Gastroesophageal sphincter (tissue), 3 donors: ENCODE data around the gene BCL11A.

Source experiments
- EP300 ChIP-seq: sonication (generic); formaldehyde crosslinking; IDR thresholded peaks from one replicate; pipeline ENCODE4 v1.6.1; 2017; ENCODE audit warnings: antibody characterized with exemption, mild to moderate bottlenecking
- POLR2A ChIP-seq, 2 donors: fragments of 450-650 bp; IDR thresholded peaks; one replicate each; pipeline ENCODE4 v1.6.1; 2017; ENCODE audit warnings: antibody characterized with exemption in 2 of 2, mild to moderate bottlenecking in 2 of 2, moderate library complexity in 1 of 2
- TF ChIP-seq, protein P1 (sequence below), 4 experiments: fragments of 200-600 bp in 2 of 4; fragments of 450-650 bp in 2 of 4; sonication (generic) in 1 of 4; IDR thresholded peaks; one replicate each; pipeline ENCODE4 v1.5.1; 2017 to 2019; ENCODE audit warnings: antibody characterized with exemption in 4 of 4, mild to moderate bottlenecking in 2 of 4, moderate library complexity in 2 of 4

GRCh38 chr2:60516383-60516811, 37.1 kb downstream of the BCL11A start:
- TF ChIP-seq, protein P1, sequence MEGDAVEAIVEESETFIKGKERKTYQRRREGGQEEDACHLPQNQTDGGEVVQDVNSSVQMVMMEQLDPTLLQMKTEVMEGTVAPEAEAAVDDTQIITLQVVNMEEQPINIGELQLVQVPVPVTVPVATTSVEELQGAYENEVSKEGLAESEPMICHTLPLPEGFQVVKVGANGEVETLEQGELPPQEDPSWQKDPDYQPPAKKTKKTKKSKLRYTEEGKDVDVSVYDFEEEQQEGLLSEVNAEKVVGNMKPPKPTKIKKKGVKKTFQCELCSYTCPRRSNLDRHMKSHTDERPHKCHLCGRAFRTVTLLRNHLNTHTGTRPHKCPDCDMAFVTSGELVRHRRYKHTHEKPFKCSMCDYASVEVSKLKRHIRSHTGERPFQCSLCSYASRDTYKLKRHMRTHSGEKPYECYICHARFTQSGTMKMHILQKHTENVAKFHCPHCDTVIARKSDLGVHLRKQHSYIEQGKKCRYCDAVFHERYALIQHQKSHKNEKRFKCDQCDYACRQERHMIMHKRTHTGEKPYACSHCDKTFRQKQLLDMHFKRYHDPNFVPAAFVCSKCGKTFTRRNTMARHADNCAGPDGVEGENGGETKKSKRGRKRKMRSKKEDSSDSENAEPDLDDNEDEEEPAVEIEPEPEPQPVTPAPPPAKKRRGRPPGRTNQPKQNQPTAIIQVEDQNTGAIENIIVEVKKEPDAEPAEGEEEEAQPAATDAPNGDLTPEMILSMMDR (IDR thresholded peaks at IDR 0.05): no peak
- TF ChIP-seq EP300 (no peak), POLR2A (IDR thresholded peaks at IDR 0.05) (no peak)
